ENCODE results near the gene SOX11.

DNA sequence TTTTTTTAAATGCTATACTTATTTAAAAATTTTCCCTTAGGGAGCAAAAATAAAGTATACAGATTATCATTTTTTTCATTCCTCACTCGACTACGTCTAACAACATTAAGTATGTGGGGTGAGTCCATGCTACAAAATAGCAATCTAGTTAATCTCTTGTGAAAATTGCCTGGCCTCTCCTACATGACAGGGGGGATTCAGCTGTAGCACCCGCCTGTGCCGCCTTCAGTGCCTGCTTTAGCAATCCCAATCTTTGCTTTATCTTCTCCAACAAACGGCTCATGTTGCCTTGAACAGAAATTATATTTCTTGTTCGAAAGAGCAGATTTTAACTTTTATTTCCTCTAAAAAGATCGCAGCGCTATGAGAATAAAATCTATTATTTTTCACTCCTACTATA, 2.4 kb upstream of the SOX11 start:
- no peak for TF ChIP-seq CTCF (IDR thresholded peaks at IDR 0.05)
- no peak for TF ChIP-seq ZBTB43 (CRISPR knock-in tag; IDR thresholded peaks at IDR 0.05)
- no peak for TF ChIP-seq TEAD1 (CRISPR knock-in tag; IDR thresholded peaks at IDR 0.05)
- TF ChIP-seq, protein P1, sequence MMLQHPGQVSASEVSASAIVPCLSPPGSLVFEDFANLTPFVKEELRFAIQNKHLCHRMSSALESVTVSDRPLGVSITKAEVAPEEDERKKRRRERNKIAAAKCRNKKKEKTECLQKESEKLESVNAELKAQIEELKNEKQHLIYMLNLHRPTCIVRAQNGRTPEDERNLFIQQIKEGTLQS (CRISPR knock-in tag; conservative IDR thresholded peaks at IDR 0.05), result no peak

Measured in WTC11 (cell line).